Ovary (tissue), 9 donors: Measurements from ENCODE around the gene PTPN12. TPM values are rescaled to one million over a fixed set of nuclear protein-coding genes. Genes with fewer than 3 reads are reported as not detected.

ENCODE experiments used
- DNase-seq, 5 donors: peaks; one replicate each; pipeline ENCODE4 v3.0.0-alpha.2; 2019 to 2020
- H3K27ac ChIP-seq, 2 donors: fragments of 200-600 bp; one replicate each; pipeline versions ENCODE4 v1.5.1 to v1.8.0; 2019 to 2022
- H3K27me3 ChIP-seq: fragments of 200-600 bp; one replicate; pipeline ENCODE4 v1.8.0; 2022
- H3K36me3 ChIP-seq: fragments of 200-600 bp; sonication (generic); one replicate; pipeline ENCODE4 v1.5.1; 2019
- H3K4me1 ChIP-seq: one replicate; pipeline ENCODE4 v1.8.1; 2013; ENCODE audit warnings: mild to moderate bottlenecking, moderate library complexity; ENCODE audit not compliant: insufficient read depth
- H3K4me3 ChIP-seq: fragments of 200-600 bp; sonication (generic); one replicate; pipeline ENCODE4 v1.5.1; 2017
- H3K9me3 ChIP-seq, 2 donors: fragments of 200-600 bp in 1 of 2; sonication (generic) in 1 of 2; one replicate each; pipeline versions ENCODE4 v1.5.1 to v1.8.1; 2013 to 2019; ENCODE audit warnings: mild to moderate bottlenecking in 1 of 2, moderate library complexity in 1 of 2
- EP300 ChIP-seq: sonication (generic); formaldehyde crosslinking; IDR thresholded peaks from one replicate; pipeline ENCODE4 v1.6.1; 2017; ENCODE audit warnings: antibody characterized with exemption
- POLR2A ChIP-seq: fragments of 450-650 bp; IDR thresholded peaks from one replicate; pipeline ENCODE4 v1.6.1; 2017; ENCODE audit warnings: antibody characterized with exemption, mild to moderate bottlenecking, moderate library complexity
- WGBS, 3 donors: extraction: QIAGEN DNeasy Blood & Tissue Kit in 1 of 3; methylation state at CpG; one replicate each; pipeline versions ENCODE4 v1.1.5 to v1.1.7; 2013 to 2017; 5-methylcytosine and 5-hydroxymethylcytosine counted together
- intact Hi-C, 4 donors: fragments of 100-400 bp; cut with DNase I; formaldehyde crosslinking; loops; one replicate each; pipeline versions ENCODE4 v1.11.0 to v1.15.1; 2022 to 2023
- polyA plus RNA-seq, 2 donors: library from polyadenylated mRNA; stranded (reverse); fragments of 200-250 nt in 1 of 2; fragments of 350-450 nt in 1 of 2; fragmentation: Illumina TruSeq in 1 of 2; extraction: RNeasy Lipid Tissue Mini Kit (QIAGEN cat#74804) in 1 of 2; gene quantifications; one replicate each; pipeline ENCODE4 v1.2.3, GENCODE V29; 2013 to 2014
- total RNA-seq, 7 donors: library from RNA; depleted of rRNA in 2 of 7; stranded (reverse); fragments of >200 nt in 2 of 7; fragmentation: NEBNext Ultra II Directional in 3 of 7; extraction: Animal tissue kit (Norgen Biotek cat#: 25700) in 3 of 7; gene quantifications; one replicate each; pipeline versions ENCODE4 v1.1.0 to v1.2.4, GENCODE V29; 2016 to 2023
- TF ChIP-seq, protein P1 (sequence below), 3 donors: fragments of 450-650 bp in 2 of 3; fragments of 200-600 bp in 1 of 3; IDR thresholded peaks; one replicate each; pipeline versions ENCODE4 v1.5.1 to v1.8.0; 2016 to 2022; ENCODE audit warnings: antibody characterized with exemption in 3 of 3, mild to moderate bottlenecking in 1 of 3
- donor health status: DM: no; HTN: no; CAD: no; lungs with moderate emphysema.
- donor health status: DM: no; HTN: no; CAD: no.
- donor health status: Bipolar disorder and iron deficiency.
- donor health status: DM: yes; HTN: yes; CAD: no.
- donor health status: DM: no; HTN: no; CAD: no.
- donor health status: DM: yes; HTN: yes; CAD: no.

PTPN12 gene
- total and polyA plus RNA-seq, 9 donors = 45.8 to 90.0 (median 62.7) TPM

DNA sequence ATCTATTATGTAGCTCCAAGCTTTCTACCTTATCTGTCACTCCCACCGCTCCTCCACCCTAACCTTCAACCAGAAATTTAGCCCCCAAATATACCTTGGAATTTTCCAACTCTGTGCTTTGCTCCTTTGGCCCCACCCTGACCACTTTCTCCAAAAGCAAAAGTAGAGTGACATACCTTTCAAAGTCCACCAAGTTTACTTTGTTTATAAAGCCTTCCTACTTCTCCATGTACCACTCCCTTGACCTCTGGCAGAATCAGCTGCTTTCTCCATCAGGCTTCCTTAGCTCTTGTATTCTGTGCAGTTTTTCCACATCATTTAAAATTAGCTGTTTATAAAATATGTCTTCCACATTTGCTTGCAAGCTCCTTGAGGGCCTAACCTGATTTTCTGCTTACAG, 118.3 kb downstream of the PTPN12 start:
- no peaks in the 10 kb centered on the region for H3K36me3 ChIP-seq
- H3K4me3 ChIP-seq = no peak overlapping the region
- no peaks in the 10 kb centered on the region for H3K4me1 ChIP-seq
- intact Hi-C loops = loop anchor here in 2 of 4 donors (5.0 kb wide), 2 partner anchors 102 to 1337 kb away; no protein-coding TSS in a partner anchor
- H3K9me3 ChIP-seq = no peaks in the 10 kb centered on the region
- no peaks in the 10 kb centered on the region for H3K27me3 ChIP-seq
- TF ChIP-seq EP300 (no peak), POLR2A (no peak)
- TF ChIP-seq, protein P1, sequence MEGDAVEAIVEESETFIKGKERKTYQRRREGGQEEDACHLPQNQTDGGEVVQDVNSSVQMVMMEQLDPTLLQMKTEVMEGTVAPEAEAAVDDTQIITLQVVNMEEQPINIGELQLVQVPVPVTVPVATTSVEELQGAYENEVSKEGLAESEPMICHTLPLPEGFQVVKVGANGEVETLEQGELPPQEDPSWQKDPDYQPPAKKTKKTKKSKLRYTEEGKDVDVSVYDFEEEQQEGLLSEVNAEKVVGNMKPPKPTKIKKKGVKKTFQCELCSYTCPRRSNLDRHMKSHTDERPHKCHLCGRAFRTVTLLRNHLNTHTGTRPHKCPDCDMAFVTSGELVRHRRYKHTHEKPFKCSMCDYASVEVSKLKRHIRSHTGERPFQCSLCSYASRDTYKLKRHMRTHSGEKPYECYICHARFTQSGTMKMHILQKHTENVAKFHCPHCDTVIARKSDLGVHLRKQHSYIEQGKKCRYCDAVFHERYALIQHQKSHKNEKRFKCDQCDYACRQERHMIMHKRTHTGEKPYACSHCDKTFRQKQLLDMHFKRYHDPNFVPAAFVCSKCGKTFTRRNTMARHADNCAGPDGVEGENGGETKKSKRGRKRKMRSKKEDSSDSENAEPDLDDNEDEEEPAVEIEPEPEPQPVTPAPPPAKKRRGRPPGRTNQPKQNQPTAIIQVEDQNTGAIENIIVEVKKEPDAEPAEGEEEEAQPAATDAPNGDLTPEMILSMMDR (IDR thresholded peaks at IDR 0.05) = no peak
- WGBS, 3 donors = 95 to 100% (median 95%) methylated on average over 1 of the region's 1 CpG
- no peak for DNase-seq
- no peak overlapping the region for H3K27ac ChIP-seq

DNA sequence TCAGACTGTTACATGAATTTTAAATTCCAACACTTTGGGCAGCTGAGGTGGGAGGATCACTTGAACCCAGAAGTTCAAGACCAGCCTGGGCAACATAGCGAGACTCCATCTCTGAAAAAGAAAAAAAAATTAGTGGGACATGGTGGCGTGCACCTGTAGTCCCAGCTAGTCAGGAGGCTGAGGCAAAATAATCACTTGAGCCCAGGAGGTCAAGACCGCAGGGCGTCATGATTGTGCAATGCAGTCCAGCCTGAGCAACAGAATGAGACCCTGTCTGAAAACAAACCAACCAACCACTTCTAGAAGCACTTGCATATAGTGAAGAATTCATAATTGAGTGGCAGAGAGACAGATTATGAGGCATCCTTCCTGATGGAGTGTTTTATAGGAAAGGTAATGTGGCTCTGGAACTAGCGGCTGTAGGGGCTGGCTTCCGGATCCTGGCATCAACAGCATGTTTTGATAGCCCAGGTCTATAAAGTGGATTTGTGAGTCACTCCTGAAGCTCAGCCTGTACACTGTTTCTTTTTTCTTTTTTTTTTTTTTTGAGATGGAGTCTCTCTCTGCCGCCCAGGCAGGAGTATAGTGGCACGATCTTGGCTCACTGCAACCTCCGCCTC, 118.9 kb downstream of the PTPN12 start:
- Histone ChIP-seq H3K27ac (no peak overlapping the region), H3K36me3 (no peaks in the 10 kb centered on the region), H3K9me3 (no peaks in the 10 kb centered on the region), H3K4me3 (no peak overlapping the region), H3K27me3 (no peaks in the 10 kb centered on the region), H3K4me1 (no peaks in the 10 kb centered on the region)
- intact Hi-C loops = loop anchor here in 2 of 4 donors (5.0 kb wide), 2 partner anchors 101 to 1336 kb away; no protein-coding TSS in a partner anchor
- DNase-seq = no peak
- no peak for TF ChIP-seq POLR2A
- 84 to 93% (median 92%) methylated on average over 9 of the region's 9 CpGs for WGBS, 3 donors

DNA sequence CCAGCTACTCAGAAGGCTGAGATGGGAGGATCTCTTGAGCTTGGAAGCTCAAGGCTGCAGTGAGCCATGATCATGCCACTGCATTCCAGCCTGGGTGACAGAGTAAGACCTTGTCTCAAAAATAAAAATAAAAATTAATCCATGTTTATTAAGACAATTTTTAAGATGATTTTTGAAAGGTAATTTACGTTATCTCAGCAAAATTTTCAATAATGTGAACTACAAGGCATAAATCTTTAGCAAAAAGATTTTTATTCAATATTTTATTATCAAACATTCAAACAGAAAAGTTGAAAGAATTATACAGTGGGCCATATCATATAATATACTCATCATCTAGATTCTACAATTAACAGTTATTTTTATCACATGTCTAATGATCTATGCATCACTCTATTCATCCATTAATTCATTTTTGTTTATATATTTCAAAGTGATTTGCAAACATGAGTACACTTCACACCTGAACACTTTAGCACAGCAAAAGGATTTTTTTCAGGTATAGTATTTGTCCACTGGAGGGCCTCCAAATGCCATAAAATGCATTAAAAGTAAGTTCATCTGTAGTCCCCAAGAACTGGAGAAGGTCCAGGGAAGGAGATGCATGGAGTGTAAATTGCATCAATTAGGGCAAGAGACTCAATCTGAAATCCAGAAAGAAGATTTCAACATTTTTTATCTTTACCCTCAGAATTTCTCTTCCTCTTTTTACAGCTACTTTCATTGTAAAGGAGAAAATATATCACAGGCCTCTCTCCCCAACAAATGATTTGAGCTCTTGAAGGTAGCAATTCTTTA, 120.5 kb downstream of the PTPN12 start:
- whole genome bisulfite sequencing, 3 donors = 94 to 99% (median 97%) methylated on average over 1 of the region's 1 CpG
- no peaks in the 10 kb centered on the region for H3K27me3 ChIP-seq
- no peak for DNase-seq
- intact Hi-C loops = loop anchor here in 2 of 4 donors (5.0 kb wide), 2 partner anchors 100 to 1335 kb away; no protein-coding TSS in a partner anchor
- H3K27ac ChIP-seq = no peak overlapping the region
- H3K9me3 ChIP-seq = no peaks in the 10 kb centered on the region
- TF ChIP-seq, protein P1 (IDR thresholded peaks at IDR 0.05) = peak in 1 of 3 donors; percentile 41
- TF ChIP-seq EP300 (no peak), POLR2A (no peak)
- H3K4me1 ChIP-seq = no peaks in the 10 kb centered on the region
- no peak overlapping the region for H3K4me3 ChIP-seq
- no peaks in the 10 kb centered on the region for H3K36me3 ChIP-seq

DNA sequence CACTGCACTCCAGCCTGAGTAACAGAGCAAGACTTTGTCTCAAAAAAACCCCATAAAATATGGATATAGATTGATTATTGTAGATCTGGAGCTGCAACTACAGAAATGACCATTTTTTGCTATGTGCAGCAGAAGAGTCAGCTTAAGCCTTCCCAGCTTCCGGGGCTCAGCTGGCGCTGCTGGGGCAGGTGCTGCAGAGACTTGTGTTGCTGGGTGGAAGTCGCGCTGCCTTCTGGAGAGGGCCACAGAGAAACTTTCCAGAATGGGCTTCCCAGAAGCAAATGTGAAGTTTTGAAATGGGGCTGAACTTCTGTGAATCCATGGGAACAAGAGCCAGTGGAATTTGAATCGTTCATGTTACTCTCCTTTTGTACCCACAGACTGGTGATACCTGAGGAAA, 121.8 kb downstream of the PTPN12 start:
- 89 to 95% (median 92%) methylated on average over 5 of the region's 5 CpGs for WGBS, 3 donors
- no peak for DNase-seq

More for the DNA sequence above, 121.8 kb downstream of the PTPN12 start:
- no peaks in the 10 kb centered on the region for H3K27me3 ChIP-seq
- no peak overlapping the region for H3K4me3 ChIP-seq
- intact Hi-C loops = loop anchor here in 2 of 4 donors (5.0 kb wide), 2 partner anchors 98 to 1333 kb away; no protein-coding TSS in a partner anchor
- H3K4me1 ChIP-seq = no peaks in the 10 kb centered on the region
- H3K27ac ChIP-seq = no peak overlapping the region
- TF ChIP-seq, protein P1 (IDR thresholded peaks at IDR 0.05) = no peak
- TF ChIP-seq EP300 = no peak
- TF ChIP-seq POLR2A = no peak
- no peaks in the 10 kb centered on the region for H3K9me3 ChIP-seq
- H3K36me3 ChIP-seq = no peaks in the 10 kb centered on the region
